ENCODE data around the gene CCDC82.

Gene CCDC82

DNA sequence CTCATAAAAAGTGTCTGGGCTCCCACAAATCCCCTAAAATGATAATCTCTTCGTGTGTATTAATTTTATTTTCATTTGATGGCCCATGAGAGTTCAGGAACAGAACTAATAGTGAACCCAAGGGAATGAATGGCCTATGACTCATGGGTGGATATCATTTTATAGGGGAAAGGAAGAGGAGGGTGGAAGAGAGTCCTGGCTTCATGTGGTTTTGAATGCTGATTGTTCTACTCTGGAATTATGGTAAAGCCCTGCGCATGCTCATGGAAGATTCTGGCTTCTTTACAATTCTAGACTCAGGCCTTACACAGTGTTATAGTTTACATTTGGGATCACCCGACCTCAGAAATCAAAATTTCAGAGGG lies 82.0 kb downstream of the CCDC82 start:
- TF ChIP-seq RAD21 (IDR thresholded peaks at IDR 0.05; ENCODE audit: low read depth), result 0 out of 2 replicates have a peak, but pooled peaks have one; percentile 3
- TF ChIP-seq NFIC (IDR thresholded peaks at IDR 0.05), result 0 out of 2 replicates have a peak, but pooled peaks have one; percentile 24
- TF ChIP-seq TEAD4 (IDR thresholded peaks at IDR 0.05), result no peak; the same call in none of the 2 replicates
- no peak for TF ChIP-seq TAF1 (IDR thresholded peaks at IDR 0.05; ENCODE audit: low read depth)
- no peak for TF ChIP-seq CEBPB (IDR thresholded peaks at IDR 0.05)
- no peak for TF ChIP-seq CREB1 (IDR thresholded peaks at IDR 0.05; ENCODE audit: low read depth)
- TF ChIP-seq FOXM1 (IDR thresholded peaks at IDR 0.05; ENCODE audit: borderline replicate concordance, low read depth), result no peak
- peak; percentile 47; the same call in 1 of the 2 replicates for TF ChIP-seq EP300 (IDR thresholded peaks at IDR 0.05; ENCODE audit: borderline replicate concordance)
- TF ChIP-seq REST (IDR thresholded peaks at IDR 0.05; ENCODE audit: low read depth), result no peak
- no peak; the same call in 1 of the 2 replicates for TF ChIP-seq MAX (IDR thresholded peaks at IDR 0.05)
- peak; percentile 46; the same call in 1 of the 2 replicates for TF ChIP-seq YY1 (IDR thresholded peaks at IDR 0.05; ENCODE audit: low read depth)
- no peak for TF ChIP-seq USF1 (IDR thresholded peaks at IDR 0.05)
- no peak for TF ChIP-seq ZBTB7A (IDR thresholded peaks at IDR 0.05; ENCODE audit: low read depth)
- TF ChIP-seq EGR1 (IDR thresholded peaks at IDR 0.05), result no peak
- TF ChIP-seq TCF12 (IDR thresholded peaks at IDR 0.05; ENCODE audit: low read depth), result peak; percentile 42

- no peak for TF ChIP-seq EGR1 (IDR thresholded peaks at IDR 0.05)
- TF ChIP-seq TCF12 (IDR thresholded peaks at IDR 0.05; ENCODE audit: low read depth), result peak; percentile 55; the same call in 1 of the 2 replicates
- TF ChIP-seq RAD21 (IDR thresholded peaks at IDR 0.05; ENCODE audit: low read depth), result 0 out of 2 replicates have a peak, but pooled peaks have one; percentile 0
- no peak for TF ChIP-seq CREB1 (IDR thresholded peaks at IDR 0.05; ENCODE audit: low read depth)
- TF ChIP-seq NFIC (IDR thresholded peaks at IDR 0.05), result peak; percentile 82
Observed at GRCh38 chr11:96306933-96307775, 82.6 kb downstream of the CCDC82 start.

GRCh38 chr11:96306600-96306932 lies 83.1 kb downstream of the CCDC82 start:
- no peak for TF ChIP-seq RAD21 (IDR thresholded peaks at IDR 0.05; ENCODE audit: low read depth)
- no peak for TF ChIP-seq REST (IDR thresholded peaks at IDR 0.05; ENCODE audit: low read depth)
- TF ChIP-seq EP300 (IDR thresholded peaks at IDR 0.05; ENCODE audit: borderline replicate concordance), result no peak
- no peak for TF ChIP-seq MAX (IDR thresholded peaks at IDR 0.05)
- no peak for TF ChIP-seq CEBPB (IDR thresholded peaks at IDR 0.05)
- TF ChIP-seq EGR1 (IDR thresholded peaks at IDR 0.05), result no peak
- TF ChIP-seq TCF12 (IDR thresholded peaks at IDR 0.05; ENCODE audit: low read depth), result no peak
- TF ChIP-seq ZBTB7A (IDR thresholded peaks at IDR 0.05; ENCODE audit: low read depth), result no peak
- no peak for TF ChIP-seq TAF1 (IDR thresholded peaks at IDR 0.05; ENCODE audit: low read depth)
- TF ChIP-seq CREB1 (IDR thresholded peaks at IDR 0.05; ENCODE audit: low read depth), result no peak
- TF ChIP-seq YY1 (IDR thresholded peaks at IDR 0.05; ENCODE audit: low read depth), result no peak
- TF ChIP-seq TEAD4 (IDR thresholded peaks at IDR 0.05), result no peak

DNA sequence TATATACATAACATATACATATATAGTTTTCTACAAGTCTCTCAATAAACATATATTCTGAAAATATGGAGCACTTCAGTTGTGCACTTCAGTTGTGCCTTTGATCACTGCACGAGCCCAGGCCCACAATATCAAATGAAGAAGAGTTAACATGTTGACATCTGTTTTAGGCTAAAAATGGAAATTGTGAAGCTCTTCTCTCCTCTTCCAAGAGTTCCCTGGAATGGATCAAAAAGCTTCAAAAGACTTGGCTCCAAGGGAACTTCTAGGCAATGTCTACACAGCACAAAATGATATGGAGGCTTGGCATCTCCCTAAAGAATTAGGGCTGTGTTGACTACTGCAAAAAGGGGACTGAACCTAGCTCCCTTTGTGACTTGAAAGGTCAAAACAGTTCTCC lies 83.6 kb downstream of the CCDC82 start:
- TF ChIP-seq RAD21 (IDR thresholded peaks at IDR 0.05; ENCODE audit: low read depth) (no peak), TAF1 (IDR thresholded peaks at IDR 0.05; ENCODE audit: low read depth) (no peak), NFIC (IDR thresholded peaks at IDR 0.05) (no peak), MAX (IDR thresholded peaks at IDR 0.05) (no peak), ZBTB7A (IDR thresholded peaks at IDR 0.05; ENCODE audit: low read depth) (no peak), CREB1 (IDR thresholded peaks at IDR 0.05; ENCODE audit: low read depth) (no peak), FOXM1 (IDR thresholded peaks at IDR 0.05; ENCODE audit: borderline replicate concordance, low read depth) (no peak), TEAD4 (IDR thresholded peaks at IDR 0.05) (no peak), USF1 (IDR thresholded peaks at IDR 0.05) (no peak), EGR1 (IDR thresholded peaks at IDR 0.05) (no peak), EP300 (IDR thresholded peaks at IDR 0.05; ENCODE audit: borderline replicate concordance) (no peak), CEBPB (IDR thresholded peaks at IDR 0.05) (no peak), REST (IDR thresholded peaks at IDR 0.05; ENCODE audit: low read depth) (no peak), TCF12 (IDR thresholded peaks at IDR 0.05; ENCODE audit: low read depth) (no peak), YY1 (IDR thresholded peaks at IDR 0.05; ENCODE audit: low read depth) (no peak)

All from Ishikawa (cell line).